Stomach smooth muscle (tissue), 2 donors: ENCODE measurements around the gene IRF8.
"Not testable (repeated sequence)": the region's sequence is repeated elsewhere in the genome, so short reads cannot be mapped to it uniquely, and the experiment has no call there.

ENCODE experiments used
- H3K27ac ChIP-seq: one replicate; pipeline ENCODE4 v1.7.0; 2013; ENCODE audit warnings: mild to moderate bottlenecking, low read length, inconsistent platforms
- H3K27me3 ChIP-seq, 2 donors: one replicate each; pipeline ENCODE4 v1.7.0; 2013; ENCODE audit warnings: low read length in 2 of 2; ENCODE audit not compliant: insufficient read depth in 2 of 2, control insufficient read depth in 1 of 2
- H3K36me3 ChIP-seq, 2 donors: one replicate each; pipeline ENCODE4 v1.7.0; 2013; ENCODE audit warnings: low read length in 2 of 2; ENCODE audit not compliant: control insufficient read depth in 2 of 2, insufficient read depth in 2 of 2
- H3K4me1 ChIP-seq: one replicate; pipeline ENCODE4 v1.7.0; 2013; ENCODE audit warnings: low read length; ENCODE audit not compliant: control insufficient read depth, insufficient read depth
- H3K4me3 ChIP-seq, 2 donors: one replicate each; pipeline ENCODE4 v1.7.0; 2013; ENCODE audit warnings: low read length in 2 of 2
- H3K9ac ChIP-seq, 2 donors: one replicate each; pipeline ENCODE4 v1.7.0; 2013; ENCODE audit warnings: low read length in 2 of 2, mild to moderate bottlenecking in 1 of 2
- H3K9me3 ChIP-seq, 2 donors: one replicate each; pipeline ENCODE4 v1.7.0; 2013; ENCODE audit warnings: low read length in 2 of 2; ENCODE audit not compliant: control insufficient read depth in 2 of 2
- donor health status: healthy.
- donor health status: Pancreatic carcinoma.

Gene IRF8

GRCh38 chr16:85941863-85942644 is 43.1 kb downstream of the IRF8 start:
- no peaks in the 10 kb centered on the region for H3K36me3 ChIP-seq
- no peaks in the 10 kb centered on the region for H3K4me1 ChIP-seq
- H3K9me3 ChIP-seq, result no peaks in the 10 kb centered on the region
- H3K27ac ChIP-seq, result no peak overlapping the region
- no peak overlapping the region for H3K4me3 ChIP-seq
- H3K9ac ChIP-seq, result no peak overlapping the region
- H3K27me3 ChIP-seq, result peaks cover 5 to 7% of the 10 kb centered on the region in 2 donors

GRCh38 chr16:85942659-85943058 is 43.7 kb downstream of the IRF8 start:
- not testable (repeated sequence) for H3K4me3 ChIP-seq, H3K36me3 ChIP-seq, H3K9ac ChIP-seq, H3K9me3 ChIP-seq, H3K4me1 ChIP-seq, H3K27ac ChIP-seq, H3K27me3 ChIP-seq

GRCh38 chr16:85943711-85944110 is 44.7 kb downstream of the IRF8 start:
- peaks cover 7 to 9% of the 10 kb centered on the region in 2 donors for H3K27me3 ChIP-seq
- H3K9ac ChIP-seq, result no peak overlapping the region
- no peaks in the 10 kb centered on the region for H3K36me3 ChIP-seq
- H3K9me3 ChIP-seq, result no peaks in the 10 kb centered on the region
- no peak overlapping the region for H3K4me3 ChIP-seq
- no peak overlapping the region for H3K27ac ChIP-seq
- H3K4me1 ChIP-seq, result no peaks in the 10 kb centered on the region

GRCh38 chr16:85944572-85945423 is 45.8 kb downstream of the IRF8 start:
- H3K27me3 ChIP-seq, result peaks cover 5 to 7% of the 10 kb centered on the region in 2 donors

GRCh38 chr16:85945424-85945751 is 46.4 kb downstream of the IRF8 start:
- H3K27me3 ChIP-seq, result peaks cover 5 to 7% of the 10 kb centered on the region in 2 donors
- no peaks in the 10 kb centered on the region for H3K4me1 ChIP-seq
- H3K36me3 ChIP-seq, result no peaks in the 10 kb centered on the region
- H3K9me3 ChIP-seq, result no peaks in the 10 kb centered on the region
- no peak overlapping the region for H3K9ac ChIP-seq
- H3K27ac ChIP-seq, result no peak overlapping the region
- H3K4me3 ChIP-seq, result no peak overlapping the region

More at GRCh38 chr16:85944572-85945423, 45.8 kb downstream of the IRF8 start:
- no peak overlapping the region for H3K4me3 ChIP-seq
- no peak overlapping the region for H3K9ac ChIP-seq
- no peaks in the 10 kb centered on the region for H3K9me3 ChIP-seq
- H3K36me3 ChIP-seq, result no peaks in the 10 kb centered on the region
- H3K27ac ChIP-seq, result no peak overlapping the region
- no peaks in the 10 kb centered on the region for H3K4me1 ChIP-seq

- H3K27me3 ChIP-seq, result peaks cover 5 to 7% of the 10 kb centered on the region in 2 donors
- H3K36me3 ChIP-seq, result no peaks in the 10 kb centered on the region
Measured at GRCh38 chr16:85946541-85947124, 47.7 kb downstream of the IRF8 start.

GRCh38 chr16:85947230-85948137 is 48.5 kb downstream of the IRF8 start:
- Histone ChIP-seq H3K27me3 (peaks cover 5 to 7% of the 10 kb centered on the region in 2 donors), H3K9ac (no peak overlapping the region), H3K4me1 (no peaks in the 10 kb centered on the region), H3K4me3 (no peak overlapping the region), H3K36me3 (no peaks in the 10 kb centered on the region), H3K9me3 (no peaks in the 10 kb centered on the region), H3K27ac (no peak overlapping the region)

More at GRCh38 chr16:85946541-85947124, 47.7 kb downstream of the IRF8 start:
- no peak overlapping the region for H3K27ac ChIP-seq
- no peak overlapping the region for H3K9ac ChIP-seq
- no peaks in the 10 kb centered on the region for H3K9me3 ChIP-seq
- H3K4me1 ChIP-seq, result no peaks in the 10 kb centered on the region
- H3K4me3 ChIP-seq, result no peak overlapping the region

GRCh38 chr16:85948138-85948509 is 49.2 kb downstream of the IRF8 start:
- Histone ChIP-seq H3K4me1 (no peaks in the 10 kb centered on the region), H3K4me3 (no peak overlapping the region), H3K27ac (no peak overlapping the region), H3K9ac (no peak overlapping the region), H3K36me3 (no peaks in the 10 kb centered on the region), H3K9me3 (no peaks in the 10 kb centered on the region), H3K27me3 (peaks cover 5 to 7% of the 10 kb centered on the region in 2 donors)

- no peak overlapping the region for H3K4me3 ChIP-seq
- H3K27me3 ChIP-seq, result peaks cover 7% of the 10 kb centered on the region in 2 donors
- no peak overlapping the region for H3K9ac ChIP-seq
- H3K9me3 ChIP-seq, result no peaks in the 10 kb centered on the region
- no peak overlapping the region for H3K27ac ChIP-seq
- H3K4me1 ChIP-seq, result no peaks in the 10 kb centered on the region
- H3K36me3 ChIP-seq, result no peaks in the 10 kb centered on the region
Measured at GRCh38 chr16:85948616-85949265, 49.8 kb downstream of the IRF8 start.
